GM21786 (cell line): ENCODE measurements around the gene CDK2.
"Not testable (repeated sequence)": the region's sequence is repeated elsewhere in the genome, so short reads cannot be mapped to it uniquely, and the experiment has no call there.

Experiments
- ATAC-seq: cut with Tn5 transposase; IDR thresholded peaks from one replicate; pipeline ENCODE4 v1.9.1; 2021; ENCODE audit not compliant: unreplicated experiment

The CDK2 gene

GRCh38 chr12:55966408-55967281 is at the start of gene CDK2:
Gene CDK2 (plus strand): TSS chr12:55966830. CDS start chr12:55967009, 179 bp downstream.
- peak; percentile 96 for ATAC-seq

- not testable (repeated sequence) for ATAC-seq
These were observed 47.6 kb upstream of the CDK2 start for GRCh38 chr12:55919032-55919431.

GRCh38 chr12:55922126-55922525 is 44.5 kb upstream of the CDK2 start:
- ATAC-seq = no peak

GRCh38 chr12:55923648-55924047 is 43.0 kb upstream of the CDK2 start:
- not testable (repeated sequence) for ATAC-seq

GRCh38 chr12:55925371-55925770 is 41.3 kb upstream of the CDK2 start:
- no peak for ATAC-seq

GRCh38 chr12:55925870-55926737 is 40.5 kb upstream of the CDK2 start:
- ATAC-seq = peak; percentile 1

GRCh38 chr12:55926738-55927587 is 39.7 kb upstream of the CDK2 start:
- ATAC-seq = peak; percentile 40

- ATAC-seq = peak; percentile 32
These were observed 38.8 kb upstream of the CDK2 start, which contains the start of gene PYM1 for GRCh38 chr12:55927588-55928502. Gene PYM1 (minus strand): TSS chr12:55927894. CDS start chr12:55927761, 133 bp downstream.

- ATAC-seq = peak; percentile 33
These were observed 37.3 kb upstream of the CDK2 start for GRCh38 chr12:55929306-55929791.

GRCh38 chr12:55930771-55931316 is 35.8 kb upstream of the CDK2 start, which contains the start of gene DGKA:
Gene DGKA (plus strand): TSS chr12:55931162. CDS start chr12:55936504, 5,342 bp downstream.
- ATAC-seq = no peak

GRCh38 chr12:55931317-55931779 is 35.3 kb upstream of the CDK2 start:
- no peak for ATAC-seq

- ATAC-seq = no peak
These were observed 34.7 kb upstream of the CDK2 start for GRCh38 chr12:55931780-55932550.

- no peak for ATAC-seq
These were observed 34.1 kb upstream of the CDK2 start for GRCh38 chr12:55932551-55932910.

- no peak for ATAC-seq
These were observed 33.3 kb upstream of the CDK2 start for GRCh38 chr12:55933169-55933798.

GRCh38 chr12:55933799-55934742 is 32.6 kb upstream of the CDK2 start:
- ATAC-seq = no peak

GRCh38 chr12:55934773-55935172 is 31.9 kb upstream of the CDK2 start:
- ATAC-seq = no peak

- no peak for ATAC-seq
These were observed 30.9 kb upstream of the CDK2 start for GRCh38 chr12:55935738-55936151.
